ENCODE results near the gene SAE1. TPM values are rescaled to one million over a fixed set of nuclear protein-coding genes. Genes with fewer than 3 reads are reported as not detected.

The SAE1 gene
- total RNA-seq, 4 donors from 2014 or later, result 27.3 to 85.4 (median 51.8) TPM

DNA sequence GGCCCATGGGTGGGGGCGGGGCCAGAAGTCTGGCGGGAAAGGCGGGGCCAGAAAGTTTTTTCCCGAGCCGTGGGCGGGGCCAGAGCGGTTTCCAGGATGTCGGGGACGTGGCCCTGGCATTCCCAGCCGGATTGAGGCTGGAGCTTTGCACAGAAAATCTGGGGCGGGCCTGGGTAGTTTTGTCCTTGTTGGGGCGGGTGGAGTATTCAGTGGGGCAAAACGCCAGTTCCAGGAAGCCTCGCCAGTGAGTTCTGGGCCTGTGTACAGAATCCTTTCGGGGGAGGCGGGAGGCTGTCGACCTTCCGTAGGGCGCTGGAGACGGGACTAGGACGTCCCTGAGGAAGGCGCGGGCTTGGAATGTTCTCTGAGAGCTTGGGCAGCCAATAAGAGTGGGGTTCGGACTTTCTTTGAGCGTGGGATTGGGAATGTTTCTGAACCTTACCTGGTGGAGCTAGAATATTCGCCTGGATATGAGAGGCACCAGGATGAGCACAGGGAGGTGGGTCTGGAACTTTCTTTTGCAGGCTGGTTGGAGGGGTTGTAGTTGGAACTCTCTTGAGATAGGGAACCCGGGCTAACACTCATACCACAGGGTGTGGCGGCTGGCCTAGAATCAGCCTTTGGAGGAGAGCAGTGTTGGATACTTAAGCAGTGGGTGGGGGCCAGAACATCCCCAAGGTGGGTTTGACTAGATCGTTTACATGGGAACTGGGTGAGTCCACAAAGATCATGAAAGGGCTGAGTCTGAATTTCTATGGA lies 127.0 kb downstream of the SAE1 start:
- DNase-seq, result no peak
- WGBS, 2 donors (ENCODE audit: low coverage in 1 of 2), result 7% methylated on average over 29 of the region's 29 CpGs; no CpG with 5 or more reads in 1 of the 2 donors

DNA sequence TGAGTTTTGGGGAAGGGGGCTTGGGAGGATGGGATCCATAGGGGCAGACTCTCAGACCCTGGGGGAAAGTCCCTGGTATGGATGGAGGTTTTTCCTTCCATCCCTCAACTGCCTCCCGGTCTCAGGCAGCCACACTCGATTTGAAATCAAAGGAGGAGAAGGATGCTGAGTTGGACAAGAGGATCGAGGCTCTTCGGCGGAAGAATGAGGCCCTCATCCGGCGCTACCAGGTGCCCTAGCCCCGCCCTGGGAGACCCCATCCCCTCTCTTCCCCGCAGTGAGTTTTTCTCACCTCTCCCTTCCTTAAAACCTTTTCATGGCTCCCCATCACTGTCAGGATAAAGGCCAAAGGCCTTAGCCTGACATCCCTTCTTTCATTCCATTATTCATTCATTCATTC lies 127.8 kb downstream of the SAE1 start:
- Histone ChIP-seq H3K9me3 (no peaks in the 10 kb centered on the region), H3K27ac (peak overlapping the region; percentile 89 to 93 (median 92)), H3K36me3 (peaks cover 0 to 34% (median 8%) of the 10 kb centered on the region in 4 donors), H3K4me1 (peaks cover 15 to 26% (median 23%) of the 10 kb centered on the region in 4 donors), H3K27me3 (no peaks in the 10 kb centered on the region), H3K4me3 (no peak overlapping the region)
- intact Hi-C loops (cut with DNase I; ENCODE audit: low total_unique reads), result no loop called here
- in situ Hi-C loops (cut with MboI; ENCODE audit: low pct_ligation_motif_present in 1 of 4, low pct_unique_long_range_greater_than_20kb in 1 of 4, low sequenced_read_pairs in 3 of 4), result no loop called here
- no peak for DNase-seq
- TF ChIP-seq POLR2A (IDR thresholded peaks at IDR 0.05) (no peak), POLR2AphosphoS5 (IDR thresholded peaks at IDR 0.05) (no peak), EP300 (IDR thresholded peaks at IDR 0.05; ENCODE audit: low read depth) (no peak)
- TF ChIP-seq, protein P1, sequence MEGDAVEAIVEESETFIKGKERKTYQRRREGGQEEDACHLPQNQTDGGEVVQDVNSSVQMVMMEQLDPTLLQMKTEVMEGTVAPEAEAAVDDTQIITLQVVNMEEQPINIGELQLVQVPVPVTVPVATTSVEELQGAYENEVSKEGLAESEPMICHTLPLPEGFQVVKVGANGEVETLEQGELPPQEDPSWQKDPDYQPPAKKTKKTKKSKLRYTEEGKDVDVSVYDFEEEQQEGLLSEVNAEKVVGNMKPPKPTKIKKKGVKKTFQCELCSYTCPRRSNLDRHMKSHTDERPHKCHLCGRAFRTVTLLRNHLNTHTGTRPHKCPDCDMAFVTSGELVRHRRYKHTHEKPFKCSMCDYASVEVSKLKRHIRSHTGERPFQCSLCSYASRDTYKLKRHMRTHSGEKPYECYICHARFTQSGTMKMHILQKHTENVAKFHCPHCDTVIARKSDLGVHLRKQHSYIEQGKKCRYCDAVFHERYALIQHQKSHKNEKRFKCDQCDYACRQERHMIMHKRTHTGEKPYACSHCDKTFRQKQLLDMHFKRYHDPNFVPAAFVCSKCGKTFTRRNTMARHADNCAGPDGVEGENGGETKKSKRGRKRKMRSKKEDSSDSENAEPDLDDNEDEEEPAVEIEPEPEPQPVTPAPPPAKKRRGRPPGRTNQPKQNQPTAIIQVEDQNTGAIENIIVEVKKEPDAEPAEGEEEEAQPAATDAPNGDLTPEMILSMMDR (IDR thresholded peaks at IDR 0.05), result no peak
- 89% methylated on average over 9 of the region's 9 CpGs; no CpG with 5 or more reads in 1 of the 2 donors for WGBS, 2 donors (ENCODE audit: low coverage in 1 of 2)

More for the DNA sequence above, 127.0 kb downstream of the SAE1 start:
- no peaks in the 10 kb centered on the region for H3K9me3 ChIP-seq
- H3K4me3 ChIP-seq, result peak overlapping the region; percentile 27 to 62 (median 42)
- intact Hi-C loops (cut with DNase I; ENCODE audit: low total_unique reads) (no loop called here), in situ Hi-C loops (cut with MboI; ENCODE audit: low pct_ligation_motif_present in 1 of 4, low pct_unique_long_range_greater_than_20kb in 1 of 4, low sequenced_read_pairs in 3 of 4) (no loop called here)
- H3K36me3 ChIP-seq, result peaks cover 0 to 27% (median 8%) of the 10 kb centered on the region in 4 donors
- TF ChIP-seq, protein P1 (IDR thresholded peaks at IDR 0.05), result no peak
- peak; percentile 59 to 74 (median 67) for TF ChIP-seq POLR2AphosphoS5 (IDR thresholded peaks at IDR 0.05)
- TF ChIP-seq POLR2A (IDR thresholded peaks at IDR 0.05), result peak; percentile 75
- TF ChIP-seq EP300 (IDR thresholded peaks at IDR 0.05; ENCODE audit: low read depth), result no peak
- H3K27ac ChIP-seq, result peak overlapping the region; percentile 89 to 93 (median 92)
- H3K4me1 ChIP-seq, result peaks cover 15 to 26% (median 23%) of the 10 kb centered on the region in 4 donors
- H3K27me3 ChIP-seq, result no peaks in the 10 kb centered on the region

DNA sequence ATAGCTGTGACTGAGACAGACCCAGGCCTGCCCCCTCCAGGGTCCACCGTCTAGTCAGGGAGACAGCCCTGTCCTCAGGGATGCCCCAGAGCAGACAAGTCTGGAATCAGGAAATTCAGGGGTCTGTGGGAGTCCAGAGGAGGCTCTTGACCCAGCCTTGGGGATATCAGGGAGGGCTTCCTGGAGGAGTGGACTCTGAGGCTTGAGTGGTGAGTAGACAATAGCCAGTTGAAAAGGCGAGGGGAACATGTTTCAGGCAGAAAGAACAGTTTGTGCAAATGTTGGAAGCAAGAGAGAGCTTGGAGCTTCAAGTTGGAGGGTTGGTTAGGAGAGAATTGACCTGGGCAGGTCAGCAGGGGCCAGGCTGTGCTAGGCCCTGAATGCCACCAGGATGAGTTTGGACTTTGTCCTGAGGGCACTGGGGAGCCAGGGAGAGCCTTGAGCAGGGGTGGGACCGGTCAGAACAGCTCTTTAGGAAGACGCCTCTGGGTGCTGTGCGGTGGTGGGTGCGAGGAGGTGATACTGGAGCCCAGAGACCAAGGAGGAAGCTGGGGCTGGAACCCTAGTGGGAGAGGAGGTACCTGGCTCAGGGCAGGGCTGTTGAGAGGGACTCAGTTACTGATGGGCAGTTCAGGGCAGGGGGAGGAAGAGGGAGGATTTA lies 128.4 kb downstream of the SAE1 start:
- in situ Hi-C loops (cut with MboI; ENCODE audit: low pct_ligation_motif_present in 1 of 4, low pct_unique_long_range_greater_than_20kb in 1 of 4, low sequenced_read_pairs in 3 of 4), result no loop called here
- Histone ChIP-seq H3K9me3 (no peaks in the 10 kb centered on the region), H3K36me3 (peaks cover 0 to 37% (median 9%) of the 10 kb centered on the region in 4 donors), H3K27ac (peak overlapping the region in 3 of 4 donors; percentile 89 to 93 (median 93)), H3K4me3 (no peak overlapping the region), H3K4me1 (peaks cover 15 to 26% (median 23%) of the 10 kb centered on the region in 4 donors), H3K27me3 (no peaks in the 10 kb centered on the region)
- 82 to 95% methylated on average over 3 to 6 of the region's 6 CpGs for WGBS, 2 donors (ENCODE audit: low coverage in 1 of 2)
- no peak for DNase-seq
- intact Hi-C loops (cut with DNase I; ENCODE audit: low total_unique reads), result no loop called here
- TF ChIP-seq POLR2A (IDR thresholded peaks at IDR 0.05) (no peak), EP300 (IDR thresholded peaks at IDR 0.05; ENCODE audit: low read depth) (no peak)

Small RNA genes lying within 50 kb of the gene (small RNA-seq; reads per million reads assigned to genes)
- 0 reads per million in 4 donors for gene MIR3190

Other genes starting within 250 kb of the SAE1 start
- under 1 TPM in 2 of 4 donors, not detected in 2; 0.55 to 0.79 TPM for gene NPAS1, start 111.0 kb upstream of the SAE1 start, total RNA-seq
- 10 to 100 TPM in 3 of 4 donors, 1 to 10 TPM in 1; 8.0 to 48.7 (median 32.5) TPM for gene TMEM160, start 82.2 kb upstream of the SAE1 start, total RNA-seq
- 10 to 100 TPM; 25.4 to 32.2 (median 28.0) TPM for gene ZC3H4, start 17.1 kb upstream of the SAE1 start, total RNA-seq
- 10 to 100 TPM; 10.9 to 31.0 (median 14.4) TPM for gene BBC3, start 100.4 kb downstream of the SAE1 start, total RNA-seq
- gene CCDC9, start 125.7 kb downstream of the SAE1 start, total RNA-seq, result 10 to 100 TPM; 20.9 to 27.5 (median 22.4) TPM
- gene INAFM1, start 144.1 kb downstream of the SAE1 start, total RNA-seq, result 10 to 100 TPM in 2 of 4 donors, 1 to 10 TPM in 2; 7.2 to 17.2 (median 9.6) TPM
- 1 to 10 TPM in 3 of 4 donors, under 1 TPM in 1; 0.60 to 9.0 (median 5.3) TPM for gene C5AR1, start 179.0 kb downstream of the SAE1 start, total RNA-seq
- 1 to 10 TPM in 2 of 4 donors, under 1 TPM in 1, not detected in 1; 0.64 to 4.9 (median 2.0) TPM for gene C5AR2, start 201.3 kb downstream of the SAE1 start, total RNA-seq
- 10 to 100 TPM; 12.4 to 30.3 (median 21.3) TPM for gene DHX34, start 218.5 kb downstream of the SAE1 start, total RNA-seq